Measurements from ENCODE around the gene ADAD2.

The ADAD2 gene

GRCh38 chr16:84159800-84160199 lies 31.2 kb upstream of the ADAD2 start:
- H3K27ac ChIP-seq (ENCODE audit: low read length), result no peak overlapping the region
- no peaks in the 10 kb centered on the region for H3K36me3 ChIP-seq (ENCODE audit: control insufficient read depth, low read depth, low read length)
- H3K4me3 ChIP-seq (ENCODE audit: low read length), result no peak overlapping the region
- H3K27me3 ChIP-seq (ENCODE audit: control insufficient read depth, insufficient read depth, low read length), result no peaks in the 10 kb centered on the region
- H3K9me3 ChIP-seq (ENCODE audit: control insufficient read depth, low read depth, low read length), result no peaks in the 10 kb centered on the region
- H3K9ac ChIP-seq (ENCODE audit: low read length), result no peak overlapping the region
- H3K4me1 ChIP-seq (ENCODE audit: control insufficient read depth, low read depth, low read length), result no peaks in the 10 kb centered on the region

- H3K36me3 ChIP-seq (ENCODE audit: control insufficient read depth, low read depth, low read length), result no peaks in the 10 kb centered on the region
- H3K27ac ChIP-seq (ENCODE audit: low read length), result no peak overlapping the region
- no peak overlapping the region for H3K9ac ChIP-seq (ENCODE audit: low read length)
- no peaks in the 10 kb centered on the region for H3K27me3 ChIP-seq (ENCODE audit: control insufficient read depth, insufficient read depth, low read length)
- H3K4me3 ChIP-seq (ENCODE audit: low read length), result no peak overlapping the region
- H3K9me3 ChIP-seq (ENCODE audit: control insufficient read depth, low read depth, low read length), result no peaks in the 10 kb centered on the region
- no peaks in the 10 kb centered on the region for H3K4me1 ChIP-seq (ENCODE audit: control insufficient read depth, low read depth, low read length)
These were observed 29.9 kb upstream of the ADAD2 start for GRCh38 chr16:84161037-84161436.

- no peaks in the 10 kb centered on the region for H3K4me1 ChIP-seq (ENCODE audit: control insufficient read depth, low read depth, low read length)
- H3K27ac ChIP-seq (ENCODE audit: low read length), result no peak overlapping the region
- no peaks in the 10 kb centered on the region for H3K27me3 ChIP-seq (ENCODE audit: control insufficient read depth, insufficient read depth, low read length)
- no peak overlapping the region for H3K4me3 ChIP-seq (ENCODE audit: low read length)
- no peaks in the 10 kb centered on the region for H3K9me3 ChIP-seq (ENCODE audit: control insufficient read depth, low read depth, low read length)
- no peaks in the 10 kb centered on the region for H3K36me3 ChIP-seq (ENCODE audit: control insufficient read depth, low read depth, low read length)
- H3K9ac ChIP-seq (ENCODE audit: low read length), result no peak overlapping the region
These were observed 29.2 kb upstream of the ADAD2 start for GRCh38 chr16:84161801-84162200.

- Histone ChIP-seq H3K27me3 (ENCODE audit: control insufficient read depth, insufficient read depth, low read length) (no peaks in the 10 kb centered on the region), H3K36me3 (ENCODE audit: control insufficient read depth, low read depth, low read length) (no peaks in the 10 kb centered on the region), H3K9ac (ENCODE audit: low read length) (no peak overlapping the region), H3K27ac (ENCODE audit: low read length) (no peak overlapping the region), H3K9me3 (ENCODE audit: control insufficient read depth, low read depth, low read length) (no peaks in the 10 kb centered on the region), H3K4me1 (ENCODE audit: control insufficient read depth, low read depth, low read length) (no peaks in the 10 kb centered on the region), H3K4me3 (ENCODE audit: low read length) (no peak overlapping the region)
These were observed 25.2 kb upstream of the ADAD2 start for GRCh38 chr16:84165746-84166145.

GRCh38 chr16:84166796-84167695 lies 23.9 kb upstream of the ADAD2 start:
- no peaks in the 10 kb centered on the region for H3K9me3 ChIP-seq (ENCODE audit: control insufficient read depth, low read depth, low read length)
- H3K4me1 ChIP-seq (ENCODE audit: control insufficient read depth, low read depth, low read length), result no peaks in the 10 kb centered on the region
- H3K27me3 ChIP-seq (ENCODE audit: control insufficient read depth, insufficient read depth, low read length), result no peaks in the 10 kb centered on the region
- no peaks in the 10 kb centered on the region for H3K36me3 ChIP-seq (ENCODE audit: control insufficient read depth, low read depth, low read length)
- H3K27ac ChIP-seq (ENCODE audit: low read length), result no peak overlapping the region
- no peak overlapping the region for H3K4me3 ChIP-seq (ENCODE audit: low read length)
- no peak overlapping the region for H3K9ac ChIP-seq (ENCODE audit: low read length)

- Histone ChIP-seq H3K27ac (ENCODE audit: low read length) (no peak overlapping the region), H3K4me3 (ENCODE audit: low read length) (no peak overlapping the region), H3K9ac (ENCODE audit: low read length) (no peak overlapping the region), H3K9me3 (ENCODE audit: control insufficient read depth, low read depth, low read length) (no peaks in the 10 kb centered on the region), H3K27me3 (ENCODE audit: control insufficient read depth, insufficient read depth, low read length) (no peaks in the 10 kb centered on the region), H3K36me3 (ENCODE audit: control insufficient read depth, low read depth, low read length) (no peaks in the 10 kb centered on the region), H3K4me1 (ENCODE audit: control insufficient read depth, low read depth, low read length) (no peaks in the 10 kb centered on the region)
These were observed 21.1 kb upstream of the ADAD2 start for GRCh38 chr16:84169765-84170310.

GRCh38 chr16:84174396-84174795 lies 16.6 kb upstream of the ADAD2 start:
- H3K4me3 ChIP-seq (ENCODE audit: low read length), result no peak overlapping the region
- no peak overlapping the region for H3K9ac ChIP-seq (ENCODE audit: low read length)
- no peaks in the 10 kb centered on the region for H3K9me3 ChIP-seq (ENCODE audit: control insufficient read depth, low read depth, low read length)
- H3K27ac ChIP-seq (ENCODE audit: low read length), result no peak overlapping the region
- H3K27me3 ChIP-seq (ENCODE audit: control insufficient read depth, insufficient read depth, low read length), result no peaks in the 10 kb centered on the region
- peaks cover 17% of the 10 kb centered on the region for H3K36me3 ChIP-seq (ENCODE audit: control insufficient read depth, low read depth, low read length)
- no peaks in the 10 kb centered on the region for H3K4me1 ChIP-seq (ENCODE audit: control insufficient read depth, low read depth, low read length)

GRCh38 chr16:84175350-84176081 lies 15.4 kb upstream of the ADAD2 start:
- Histone ChIP-seq H3K4me3 (ENCODE audit: low read length) (no peak overlapping the region), H3K36me3 (ENCODE audit: control insufficient read depth, low read depth, low read length) (peaks cover 19% of the 10 kb centered on the region), H3K27me3 (ENCODE audit: control insufficient read depth, insufficient read depth, low read length) (no peaks in the 10 kb centered on the region), H3K27ac (ENCODE audit: low read length) (no peak overlapping the region), H3K9me3 (ENCODE audit: control insufficient read depth, low read depth, low read length) (no peaks in the 10 kb centered on the region), H3K4me1 (ENCODE audit: control insufficient read depth, low read depth, low read length) (no peaks in the 10 kb centered on the region), H3K9ac (ENCODE audit: low read length) (no peak overlapping the region)

- Histone ChIP-seq H3K36me3 (ENCODE audit: control insufficient read depth, low read depth, low read length) (peaks cover 28% of the 10 kb centered on the region), H3K4me3 (ENCODE audit: low read length) (no peak overlapping the region), H3K27ac (ENCODE audit: low read length) (no peak overlapping the region), H3K4me1 (ENCODE audit: control insufficient read depth, low read depth, low read length) (no peaks in the 10 kb centered on the region), H3K9me3 (ENCODE audit: control insufficient read depth, low read depth, low read length) (no peaks in the 10 kb centered on the region), H3K9ac (ENCODE audit: low read length) (no peak overlapping the region), H3K27me3 (ENCODE audit: control insufficient read depth, insufficient read depth, low read length) (no peaks in the 10 kb centered on the region)
These were observed 14.5 kb upstream of the ADAD2 start for GRCh38 chr16:84176192-84177053.

GRCh38 chr16:84177741-84178073 lies 13.2 kb upstream of the ADAD2 start:
- H3K9ac ChIP-seq (ENCODE audit: low read length), result no peak overlapping the region
- no peaks in the 10 kb centered on the region for H3K4me1 ChIP-seq (ENCODE audit: control insufficient read depth, low read depth, low read length)
- H3K27me3 ChIP-seq (ENCODE audit: control insufficient read depth, insufficient read depth, low read length), result no peaks in the 10 kb centered on the region
- H3K27ac ChIP-seq (ENCODE audit: low read length), result no peak overlapping the region
- H3K9me3 ChIP-seq (ENCODE audit: control insufficient read depth, low read depth, low read length), result no peaks in the 10 kb centered on the region
- no peak overlapping the region for H3K4me3 ChIP-seq (ENCODE audit: low read length)
- H3K36me3 ChIP-seq (ENCODE audit: control insufficient read depth, low read depth, low read length), result peaks cover 40% of the 10 kb centered on the region

- no peaks in the 10 kb centered on the region for H3K27me3 ChIP-seq (ENCODE audit: control insufficient read depth, insufficient read depth, low read length)
- H3K4me1 ChIP-seq (ENCODE audit: control insufficient read depth, low read depth, low read length), result no peaks in the 10 kb centered on the region
- no peak overlapping the region for H3K4me3 ChIP-seq (ENCODE audit: low read length)
- H3K9ac ChIP-seq (ENCODE audit: low read length), result no peak overlapping the region
- H3K36me3 ChIP-seq (ENCODE audit: control insufficient read depth, low read depth, low read length), result peaks cover 44% of the 10 kb centered on the region
- no peak overlapping the region for H3K27ac ChIP-seq (ENCODE audit: low read length)
- no peaks in the 10 kb centered on the region for H3K9me3 ChIP-seq (ENCODE audit: control insufficient read depth, low read depth, low read length)
These were observed 12.7 kb upstream of the ADAD2 start for GRCh38 chr16:84178146-84178765.

All from iPS-18a (cell line).